SH-SY5Y (cell line): Measurements from ENCODE around the gene DMXL1.

Experiments used
- GATA2 ChIP-seq: IDR thresholded peaks from 2 replicates; pipeline ENCODE4 v1.6.1; 2011; ENCODE audit warnings: mild to moderate bottlenecking, low read depth, low read length
- GATA3 ChIP-seq: IDR thresholded peaks from 2 replicates; pipeline ENCODE4 v1.6.1; 2011; ENCODE audit warnings: low read depth, mild to moderate bottlenecking, low read length, moderate library complexity

Gene DMXL1

DNA sequence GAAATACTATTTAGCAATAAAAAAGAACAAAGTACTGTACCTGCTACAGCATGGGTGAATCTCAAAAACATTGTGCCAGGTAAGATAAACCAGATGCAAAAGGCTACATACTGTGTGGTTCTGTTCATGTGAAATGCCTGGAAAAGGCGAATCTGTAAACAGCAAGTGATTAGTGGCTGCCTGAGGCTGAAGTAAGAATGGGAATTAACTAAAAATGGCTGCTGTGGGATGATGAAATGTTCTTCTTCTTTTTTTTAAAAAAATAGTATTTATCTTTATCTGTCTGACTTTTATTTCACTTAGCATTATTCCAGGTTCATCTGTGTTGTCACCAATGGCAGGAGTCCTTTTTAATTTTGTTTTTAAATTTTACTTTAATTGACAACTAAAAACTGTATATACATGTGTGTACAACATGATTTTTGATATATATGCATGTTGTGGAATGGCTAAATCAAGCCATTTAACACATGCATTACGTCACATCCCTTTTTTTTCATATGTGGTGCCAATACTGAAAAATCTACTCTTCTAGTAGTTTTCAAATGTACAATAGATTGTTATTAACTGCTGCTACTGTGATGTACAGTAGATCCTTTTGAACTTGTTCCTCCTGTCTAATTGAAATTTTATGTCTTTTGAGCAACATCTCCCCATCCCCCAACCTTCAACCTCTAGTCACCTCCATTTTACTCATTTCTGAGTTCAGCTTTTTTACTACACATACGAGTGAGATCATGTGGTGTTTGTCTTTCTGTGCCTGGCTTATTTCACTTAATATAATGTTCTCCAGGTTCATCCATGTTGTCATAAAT lies 222.0 kb downstream of the DMXL1 start:
- TF ChIP-seq GATA3 (no peak), GATA2 (no peak)

GRCh38 chr5:119293516-119293829 lies 222.6 kb downstream of the DMXL1 start:
- TF ChIP-seq GATA3 (no peak), GATA2 (no peak)
